ENCODE results near the gene CD36. TPM values are rescaled to one million over a fixed set of nuclear protein-coding genes. Genes with fewer than 3 reads are reported as not detected.

The CD36 gene
- total and polyA plus RNA-seq, 2 experiments from 2014 or later = 0.40 to 1.8 TPM

DNA sequence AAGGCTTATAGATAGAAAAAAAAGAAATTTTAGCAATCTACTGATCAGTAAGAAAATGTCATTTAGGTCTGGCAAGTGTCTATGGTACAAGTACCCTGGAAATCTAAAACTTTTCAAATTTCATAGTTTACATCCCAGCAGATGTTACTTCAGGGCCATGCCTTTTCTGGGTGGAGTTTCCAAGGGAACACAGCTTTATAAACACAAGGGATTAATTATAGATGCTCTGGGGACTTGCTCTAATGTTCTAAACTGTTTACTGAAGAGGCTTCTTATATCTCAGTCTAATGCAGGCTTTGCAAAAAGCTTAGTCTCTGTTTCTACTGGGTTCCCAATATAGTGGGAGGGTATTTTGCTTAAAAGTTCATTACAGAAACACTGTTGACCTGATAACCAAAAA, 3.1 kb downstream of the CD36 start (continued):
- TF ChIP-seq, protein P1, sequence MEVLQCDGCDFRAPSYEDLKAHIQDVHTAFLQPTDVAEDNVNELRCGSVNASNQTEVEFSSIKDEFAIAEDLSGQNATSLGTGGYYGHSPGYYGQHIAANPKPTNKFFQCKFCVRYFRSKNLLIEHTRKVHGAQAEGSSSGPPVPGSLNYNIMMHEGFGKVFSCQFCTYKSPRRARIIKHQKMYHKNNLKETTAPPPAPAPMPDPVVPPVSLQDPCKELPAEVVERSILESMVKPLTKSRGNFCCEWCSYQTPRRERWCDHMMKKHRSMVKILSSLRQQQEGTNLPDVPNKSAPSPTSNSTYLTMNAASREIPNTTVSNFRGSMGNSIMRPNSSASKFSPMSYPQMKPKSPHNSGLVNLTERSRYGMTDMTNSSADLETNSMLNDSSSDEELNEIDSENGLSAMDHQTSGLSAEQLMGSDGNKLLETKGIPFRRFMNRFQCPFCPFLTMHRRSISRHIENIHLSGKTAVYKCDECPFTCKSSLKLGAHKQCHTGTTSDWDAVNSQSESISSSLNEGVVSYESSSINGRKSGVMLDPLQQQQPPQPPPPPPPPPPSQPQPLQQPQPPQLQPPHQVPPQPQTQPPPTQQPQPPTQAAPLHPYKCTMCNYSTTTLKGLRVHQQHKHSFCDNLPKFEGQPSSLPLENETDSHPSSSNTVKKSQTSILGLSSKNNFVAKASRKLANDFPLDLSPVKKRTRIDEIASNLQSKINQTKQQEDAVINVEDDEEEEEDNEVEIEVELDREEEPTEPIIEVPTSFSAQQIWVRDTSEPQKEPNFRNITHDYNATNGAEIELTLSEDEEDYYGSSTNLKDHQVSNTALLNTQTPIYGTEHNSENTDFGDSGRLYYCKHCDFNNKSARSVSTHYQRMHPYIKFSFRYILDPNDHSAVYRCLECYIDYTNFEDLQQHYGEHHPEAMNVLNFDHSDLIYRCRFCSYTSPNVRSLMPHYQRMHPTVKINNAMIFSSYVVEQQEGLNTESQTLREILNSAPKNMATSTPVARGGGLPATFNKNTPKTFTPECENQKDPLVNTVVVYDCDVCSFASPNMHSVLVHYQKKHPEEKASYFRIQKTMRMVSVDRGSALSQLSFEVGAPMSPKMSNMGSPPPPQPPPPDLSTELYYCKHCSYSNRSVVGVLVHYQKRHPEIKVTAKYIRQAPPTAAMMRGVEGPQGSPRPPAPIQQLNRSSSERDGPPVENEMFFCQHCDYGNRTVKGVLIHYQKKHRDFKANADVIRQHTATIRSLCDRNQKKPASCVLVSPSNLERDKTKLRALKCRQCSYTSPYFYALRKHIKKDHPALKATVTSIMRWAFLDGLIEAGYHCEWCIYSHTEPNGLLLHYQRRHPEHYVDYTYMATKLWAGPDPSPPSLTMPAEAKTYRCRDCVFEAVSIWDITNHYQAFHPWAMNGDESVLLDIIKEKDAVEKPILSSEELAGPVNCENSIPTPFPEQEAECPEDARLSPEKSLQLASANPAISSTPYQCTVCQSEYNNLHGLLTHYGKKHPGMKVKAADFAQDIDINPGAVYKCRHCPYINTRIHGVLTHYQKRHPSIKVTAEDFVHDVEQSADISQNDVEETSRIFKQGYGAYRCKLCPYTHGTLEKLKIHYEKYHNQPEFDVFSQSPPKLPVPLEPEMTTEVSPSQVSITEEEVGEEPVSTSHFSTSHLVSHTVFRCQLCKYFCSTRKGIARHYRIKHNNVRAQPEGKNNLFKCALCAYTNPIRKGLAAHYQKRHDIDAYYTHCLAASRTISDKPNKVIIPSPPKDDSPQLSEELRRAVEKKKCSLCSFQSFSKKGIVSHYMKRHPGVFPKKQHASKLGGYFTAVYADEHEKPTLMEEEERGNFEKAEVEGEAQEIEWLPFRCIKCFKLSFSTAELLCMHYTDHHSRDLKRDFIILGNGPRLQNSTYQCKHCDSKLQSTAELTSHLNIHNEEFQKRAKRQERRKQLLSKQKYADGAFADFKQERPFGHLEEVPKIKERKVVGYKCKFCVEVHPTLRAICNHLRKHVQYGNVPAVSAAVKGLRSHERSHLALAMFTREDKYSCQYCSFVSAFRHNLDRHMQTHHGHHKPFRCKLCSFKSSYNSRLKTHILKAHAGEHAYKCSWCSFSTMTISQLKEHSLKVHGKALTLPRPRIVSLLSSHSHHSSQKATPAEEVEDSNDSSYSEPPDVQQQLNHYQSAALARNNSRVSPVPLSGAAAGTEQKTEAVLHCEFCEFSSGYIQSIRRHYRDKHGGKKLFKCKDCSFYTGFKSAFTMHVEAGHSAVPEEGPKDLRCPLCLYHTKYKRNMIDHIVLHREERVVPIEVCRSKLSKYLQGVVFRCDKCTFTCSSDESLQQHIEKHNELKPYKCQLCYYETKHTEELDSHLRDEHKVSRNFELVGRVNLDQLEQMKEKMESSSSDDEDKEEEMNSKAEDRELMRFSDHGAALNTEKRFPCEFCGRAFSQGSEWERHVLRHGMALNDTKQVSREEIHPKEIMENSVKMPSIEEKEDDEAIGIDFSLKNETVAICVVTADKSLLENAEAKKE (CRISPR knock-in tag; IDR thresholded peaks at IDR 0.05) = no peak
- no peak for TF ChIP-seq REST (IDR thresholded peaks at IDR 0.05; ENCODE audit: unreplicated experiment)
- no peak for TF ChIP-seq CTCF (conservative IDR thresholded peaks at IDR 0.05; ENCODE audit: low read depth in 2 of 2)

- H3K9me3 Mint-ChIP-seq = no peaks in the 10 kb centered on the region
- no peak for ATAC-seq
- TF ChIP-seq EZH2 (IDR thresholded peaks at IDR 0.05; ENCODE audit: low read depth, unreplicated experiment) (no peak), ETS1 (IDR thresholded peaks at IDR 0.05) (no peak), CREB1 (CRISPR knock-in tag; IDR thresholded peaks at IDR 0.05; ENCODE audit: low read depth) (no peak), NANOG (IDR thresholded peaks at IDR 0.05; ENCODE audit: borderline replicate concordance) (no peak)
Observed at GRCh38 chr7:80642871-80643270, 4.4 kb downstream of the CD36 start.

More at GRCh38 chr7:80642871-80643270, 4.4 kb downstream of the CD36 start:
- no peak overlapping the region for H3K4me3 ChIP-seq
- no peaks in the 10 kb centered on the region for H3F3A ChIP-seq (replicated peaks; ENCODE audit: low read depth)
- no peaks in the 10 kb centered on the region for H3K9me2 ChIP-seq (ENCODE audit: insufficient read depth)
- peaks cover 6% of the 10 kb centered on the region for H3K4me1 ChIP-seq (ENCODE audit: insufficient read depth)
- Mint-ChIP-seq H3K27ac (no peak overlapping the region), H3K36me3 (ENCODE audit: low read depth) (no peaks in the 10 kb centered on the region), H3K4me3 (no peak overlapping the region), H3K27me3 (ENCODE audit: insufficient read depth, low read depth, poor library complexity) (no peaks in the 10 kb centered on the region), H3K4me1 (peaks cover 4% of the 10 kb centered on the region)
- H4K20me1 ChIP-seq (replicated peaks; ENCODE audit: insufficient read depth) = no peaks in the 10 kb centered on the region
- no peaks in the 10 kb centered on the region for H3K27me3 ChIP-seq (ENCODE audit: insufficient read depth)
- no peaks in the 10 kb centered on the region for H3K36me3 ChIP-seq (ENCODE audit: insufficient read depth)
- no peak overlapping the region for H3K27ac ChIP-seq (ENCODE audit: low read depth)
- H3K79me2 ChIP-seq (replicated peaks; ENCODE audit: insufficient read depth) = no peaks in the 10 kb centered on the region
- DNase-seq (ENCODE audit: low spot score) = no peak
- H2AFZ ChIP-seq = no peak overlapping the region
- H3K4me2 ChIP-seq = no peak overlapping the region
